ENCODE results near the gene HAUS6.
"Not testable (repeated sequence)": the region's sequence is repeated elsewhere in the genome, so short reads cannot be mapped to it uniquely, and the experiment has no call there.

Gene HAUS6

GRCh38 chr9:19114680-19115270 lies 12.1 kb upstream of the HAUS6 start:
- DNase-seq: no peak

GRCh38 chr9:19113964-19114679 lies 11.4 kb upstream of the HAUS6 start:
- no peak for DNase-seq

GRCh38 chr9:19113064-19113611 lies 10.4 kb upstream of the HAUS6 start:
- not testable (repeated sequence) for DNase-seq

GRCh38 chr9:19108038-19108437 lies 5.3 kb upstream of the HAUS6 start:
- DNase-seq: no peak

- no peak for DNase-seq
Measured at GRCh38 chr9:19104515-19105282, 2.0 kb upstream of the HAUS6 start.

GRCh38 chr9:19102181-19102630 lies 498 bp downstream of the HAUS6 start:
- DNase-seq: no peak

GRCh38 chr9:19101203-19101602 lies 1.5 kb downstream of the HAUS6 start:
- no peak for DNase-seq

- not testable (repeated sequence) for DNase-seq
Measured at GRCh38 chr9:19097431-19097830, 5.3 kb downstream of the HAUS6 start.

- no peak for DNase-seq
Measured at GRCh38 chr9:19087106-19088000, 15.4 kb downstream of the HAUS6 start.

GRCh38 chr9:19085295-19085694 lies 17.4 kb downstream of the HAUS6 start:
- no peak for DNase-seq

- no peak for DNase-seq
Measured at GRCh38 chr9:19074836-19075235, 27.9 kb downstream of the HAUS6 start.

GRCh38 chr9:19074229-19074628 lies 28.5 kb downstream of the HAUS6 start:
- no peak for DNase-seq

- no peak for DNase-seq
Measured at GRCh38 chr9:19057033-19057432, 45.7 kb downstream of the HAUS6 start.

- DNase-seq: no peak
Measured at GRCh38 chr9:19050637-19051591, 51.8 kb downstream of the HAUS6 start.

GRCh38 chr9:19049917-19050636 lies 52.6 kb downstream of the HAUS6 start:
- DNase-seq: no peak

- DNase-seq: peak; percentile 98
Measured at GRCh38 chr9:19048966-19049916, 53.5 kb downstream of the HAUS6 start, which contains the start of gene RRAGA. Gene RRAGA, plus strand, starts transcription at chr9:19049427. Its CDS starts 233 bp downstream, at chr9:19049660.

- DNase-seq: no peak
Measured at GRCh38 chr9:19036611-19037010, 66.1 kb downstream of the HAUS6 start.

- no peak for DNase-seq
Measured at GRCh38 chr9:19033015-19033414, 69.7 kb downstream of the HAUS6 start, which contains the start of gene SAXO1. Gene SAXO1, minus strand, starts transcription at chr9:19033209. Its CDS starts 301 bp downstream, at chr9:19032908.

- no peak for DNase-seq
Measured at GRCh38 chr9:19032406-19032805, 70.3 kb downstream of the HAUS6 start.

All from NCI-H774 (cell line).